GM12865 (cell line): ENCODE data around the gene TMEM60.
A peak's percentile ranks its signal among the peaks of the same experiment; 100 is the strongest.
"Not testable (repeated sequence)": the region's sequence is repeated elsewhere in the genome, so short reads cannot be mapped to it uniquely, and the experiment has no call there.

ENCODE experiments used
- DNase-seq: peaks from one replicate; pipeline ENCODE4 v3.0.0; 2010; ENCODE audit warnings: low read depth
- H3K4me3 ChIP-seq: 2 replicates; pipeline ENCODE4 v1.5.1; 2011; ENCODE audit warnings: mild to moderate bottlenecking, low read depth, low read length, control low read depth
- TF ChIP-seq, protein P1 (sequence below): IDR thresholded peaks from 2 replicates; pipeline ENCODE4 v1.5.1; 2011; ENCODE audit warnings: low read length, control low read depth, low read depth, inconsistent platforms; ENCODE audit not compliant: insufficient read depth; ENCODE audit errors: missing control alignments

Gene TMEM60

DNA sequence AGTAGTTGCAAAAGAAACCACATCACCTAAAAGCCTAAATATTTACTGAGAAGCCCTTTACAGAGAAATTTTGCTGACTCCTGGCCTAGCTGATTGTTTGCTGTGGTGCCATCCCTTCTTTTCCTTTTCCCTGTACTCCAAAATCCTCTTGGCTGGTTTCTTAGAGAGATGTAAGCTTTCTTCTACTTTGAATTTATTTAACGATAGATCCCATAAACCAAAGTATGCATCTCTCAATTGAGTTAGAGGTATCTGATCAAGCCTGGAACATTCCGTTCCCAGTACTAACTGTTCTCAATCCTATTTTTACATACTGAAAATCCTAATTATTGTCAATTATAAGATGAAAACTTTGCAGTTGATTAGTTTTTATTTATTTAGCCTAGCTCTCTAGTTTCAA lies 6.3 kb downstream of the TMEM60 start:
- TF ChIP-seq, protein P1, sequence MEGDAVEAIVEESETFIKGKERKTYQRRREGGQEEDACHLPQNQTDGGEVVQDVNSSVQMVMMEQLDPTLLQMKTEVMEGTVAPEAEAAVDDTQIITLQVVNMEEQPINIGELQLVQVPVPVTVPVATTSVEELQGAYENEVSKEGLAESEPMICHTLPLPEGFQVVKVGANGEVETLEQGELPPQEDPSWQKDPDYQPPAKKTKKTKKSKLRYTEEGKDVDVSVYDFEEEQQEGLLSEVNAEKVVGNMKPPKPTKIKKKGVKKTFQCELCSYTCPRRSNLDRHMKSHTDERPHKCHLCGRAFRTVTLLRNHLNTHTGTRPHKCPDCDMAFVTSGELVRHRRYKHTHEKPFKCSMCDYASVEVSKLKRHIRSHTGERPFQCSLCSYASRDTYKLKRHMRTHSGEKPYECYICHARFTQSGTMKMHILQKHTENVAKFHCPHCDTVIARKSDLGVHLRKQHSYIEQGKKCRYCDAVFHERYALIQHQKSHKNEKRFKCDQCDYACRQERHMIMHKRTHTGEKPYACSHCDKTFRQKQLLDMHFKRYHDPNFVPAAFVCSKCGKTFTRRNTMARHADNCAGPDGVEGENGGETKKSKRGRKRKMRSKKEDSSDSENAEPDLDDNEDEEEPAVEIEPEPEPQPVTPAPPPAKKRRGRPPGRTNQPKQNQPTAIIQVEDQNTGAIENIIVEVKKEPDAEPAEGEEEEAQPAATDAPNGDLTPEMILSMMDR, result no peak
- H3K4me3 ChIP-seq, result no peak overlapping the region
- no peak for DNase-seq

DNA sequence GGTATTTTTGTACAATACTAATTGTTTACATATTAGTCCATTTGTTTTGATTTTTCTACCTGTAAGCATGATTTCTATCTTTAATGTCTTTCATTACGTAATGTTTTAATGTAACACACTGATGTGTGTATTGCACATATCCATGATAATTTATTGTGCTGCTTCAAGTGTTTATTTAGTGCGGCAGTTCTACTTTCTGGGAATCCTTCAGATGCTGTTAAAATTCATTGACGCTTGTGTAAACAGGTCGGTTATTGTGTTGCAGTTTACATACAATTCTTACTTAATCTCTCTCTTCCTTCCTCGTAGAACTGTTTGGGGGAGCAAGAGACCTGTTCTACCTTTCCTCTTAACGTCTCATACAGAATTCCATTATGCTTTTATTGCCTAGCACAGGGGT lies 6.9 kb downstream of the TMEM60 start:
- no peak for DNase-seq
- no peak overlapping the region for H3K4me3 ChIP-seq
- TF ChIP-seq, protein P1, result no peak

DNA sequence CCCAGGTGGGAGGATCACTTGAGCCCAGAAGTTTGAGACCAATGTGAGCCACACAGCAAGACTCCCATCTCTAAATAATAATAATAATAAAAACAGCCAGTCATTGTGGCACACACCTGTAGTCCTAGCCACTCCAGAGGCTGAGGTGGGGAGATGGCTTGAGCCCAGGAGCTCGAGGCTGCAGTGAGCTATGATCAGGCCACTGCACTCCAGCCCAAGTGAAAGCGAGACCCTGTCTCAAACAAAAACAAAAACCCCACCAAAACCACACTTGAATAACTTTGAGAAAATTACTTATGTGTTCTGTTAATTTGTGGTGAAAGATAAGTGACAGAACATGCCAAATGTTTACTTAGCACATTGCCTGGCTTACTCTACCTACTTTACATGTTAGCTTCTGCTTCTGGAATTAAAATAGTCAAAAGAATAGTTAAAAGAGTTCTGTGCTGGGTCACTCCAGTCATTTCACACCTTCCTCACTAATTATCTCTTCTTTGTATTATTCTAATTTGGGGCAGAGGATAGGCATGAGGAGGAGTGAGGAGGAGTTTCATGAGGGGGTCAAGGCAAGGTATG lies 9.8 kb downstream of the TMEM60 start:
- TF ChIP-seq, protein P1, result no peak
- peak; percentile 8 for DNase-seq
- no peak overlapping the region for H3K4me3 ChIP-seq

DNA sequence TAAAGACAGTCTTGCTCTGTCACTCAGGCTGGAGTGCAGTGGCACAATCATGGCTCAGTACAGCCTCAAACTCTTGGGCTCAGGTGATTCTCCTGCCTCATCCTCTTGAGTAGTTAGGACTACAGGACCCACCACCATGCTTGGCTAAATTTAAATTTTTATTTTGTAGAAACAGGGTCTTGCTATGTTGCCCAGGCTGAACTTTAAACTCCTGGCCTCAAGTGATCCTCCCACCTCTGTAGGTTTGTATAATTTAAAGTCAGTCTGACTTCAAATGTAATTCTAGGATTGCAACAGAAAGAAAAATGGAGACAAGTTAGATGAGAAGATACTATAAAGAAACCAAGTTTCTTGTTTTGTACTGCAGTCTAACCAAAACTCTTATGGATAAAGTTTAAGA lies 11.5 kb downstream of the TMEM60 start:
- TF ChIP-seq, protein P1, result no peak
- no peak overlapping the region for H3K4me3 ChIP-seq
- DNase-seq, result no peak

DNA sequence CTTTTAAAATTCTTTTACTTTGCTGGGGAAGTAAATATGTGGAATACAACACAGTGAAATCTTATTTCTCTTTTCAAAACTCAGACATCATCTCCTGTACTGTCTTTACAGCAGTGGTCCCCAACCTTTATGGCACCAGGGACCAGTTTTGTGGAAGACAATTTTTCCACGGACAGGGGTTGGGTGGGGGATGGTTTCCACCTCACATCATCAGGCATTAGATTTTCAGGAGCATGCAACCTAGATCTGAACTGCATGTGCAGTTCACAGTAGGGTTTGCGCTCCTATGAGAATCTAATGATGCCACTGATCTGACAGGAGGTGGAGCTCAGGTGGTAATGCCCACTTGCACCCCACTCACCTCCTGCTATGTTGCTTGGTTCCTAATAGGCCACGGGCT lies 12.2 kb downstream of the TMEM60 start:
- DNase-seq, result no peak
- no peak overlapping the region for H3K4me3 ChIP-seq
- TF ChIP-seq, protein P1, result no peak

DNA sequence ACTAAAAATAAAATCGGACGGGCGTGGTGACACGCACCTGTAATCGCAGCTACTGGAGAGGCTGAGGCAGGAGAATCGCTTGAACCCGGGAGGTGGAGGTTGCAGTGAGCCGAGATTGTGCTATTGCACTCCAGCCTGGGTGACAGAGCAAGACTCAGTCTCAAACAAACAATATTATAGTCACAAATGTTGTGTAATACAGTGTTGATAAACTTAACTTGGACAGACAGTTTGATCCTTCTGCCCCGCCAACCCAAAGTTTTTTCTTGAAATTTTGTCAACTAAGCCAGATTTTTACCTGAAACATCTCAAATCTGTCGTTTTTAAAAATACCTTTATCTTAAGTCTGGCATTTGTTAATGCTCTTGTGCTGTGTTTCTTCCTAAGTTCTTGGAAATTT lies 13.8 kb downstream of the TMEM60 start:
- not testable (repeated sequence) for H3K4me3 ChIP-seq, DNase-seq

DNA sequence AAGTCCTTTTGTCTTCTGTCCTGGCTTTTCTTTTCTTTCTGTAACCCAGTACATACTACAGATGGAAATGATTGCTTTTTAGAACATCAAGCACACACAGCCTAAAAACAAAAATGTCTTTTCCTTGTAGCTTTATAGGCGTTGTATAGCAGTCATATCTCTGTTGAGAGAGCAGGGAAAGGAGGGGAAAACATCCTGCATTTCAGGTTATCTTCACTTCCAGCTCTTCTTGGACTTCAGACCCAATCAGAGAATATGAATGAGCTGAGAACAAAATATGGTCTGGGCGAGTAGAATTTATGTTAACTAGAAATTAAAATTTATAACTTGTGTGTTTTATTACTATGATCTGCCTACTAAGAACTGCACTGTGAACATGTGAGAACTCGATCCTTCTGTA lies 14.7 kb downstream of the TMEM60 start:
- DNase-seq, result no peak
- TF ChIP-seq, protein P1, result no peak

DNA sequence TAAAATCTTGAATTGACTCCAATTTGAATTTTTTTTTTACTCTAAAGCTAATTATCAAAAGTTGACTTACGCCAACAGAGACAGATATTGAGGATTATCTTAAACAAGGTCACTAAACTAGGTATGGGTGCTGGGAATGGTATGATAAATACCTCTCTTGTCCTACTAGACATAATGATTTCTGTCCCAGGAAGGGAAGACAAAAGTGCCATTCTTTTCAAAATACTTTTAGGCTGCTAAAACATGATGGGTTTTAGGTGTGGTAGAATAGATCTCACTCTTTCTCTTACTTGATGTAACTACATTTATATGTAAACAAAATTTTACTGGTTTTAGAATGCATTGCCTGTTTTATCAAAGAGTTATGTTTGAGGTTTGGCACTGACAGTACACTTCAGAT lies 15.1 kb downstream of the TMEM60 start:
- TF ChIP-seq, protein P1, result no peak
- H3K4me3 ChIP-seq, result no peak overlapping the region
- DNase-seq, result no peak

More for the DNA sequence above, 14.7 kb downstream of the TMEM60 start:
- no peak overlapping the region for H3K4me3 ChIP-seq
